Caco-2 (cell line): ENCODE data around the gene OR1N1. TPM values are rescaled to one million over a fixed set of nuclear protein-coding genes. Genes with fewer than 3 reads are reported as not detected.

Experiments
- BruUV-seq: library from RNA; stranded (reverse); fragments of 400-500 nt; replicated peaks from 2 replicates; lab custom pipeline; 2021; lab: Mats Ljungman, UMichigan
- CTCF ChIA-PET: fragments of 300-600 bp; sonication (Branson Sonifier 250); formaldehyde crosslinking; loops from one replicate; lab custom pipeline; 2022; ENCODE audit warnings: antibody characterized with exemption; lab: Charles Lee
- POLR2A ChIA-PET: fragments of 300-600 bp; sonication (Branson Sonifier 250); formaldehyde crosslinking; loops from one replicate; lab custom pipeline; 2022; ENCODE audit warnings: antibody characterized with exemption; lab: Charles Lee
- DNase-seq, 2 experiments: peaks; one replicate each; pipeline versions ENCODE4 v3.0.0 to v3.0.0-alpha.2; 2020 to 2022
- H3K27me3 ChIP-seq: replicated peaks from 2 replicates; pipeline ENCODE4 v1.6.0; 2011; ENCODE audit warnings: low read length; ENCODE audit not compliant: control insufficient read depth, insufficient read depth
- H3K36me3 ChIP-seq: 2 replicates; pipeline ENCODE4 v1.5.1; 2011; ENCODE audit warnings: low read length; ENCODE audit not compliant: control insufficient read depth, insufficient read depth
- H3K4me1 ChIP-seq: fragments of 250-450 bp; sonication (Bioruptor Pico); 2 replicates; pipeline ENCODE4 v1.5.1; 2020; ENCODE audit warnings: mild to moderate bottlenecking
- H3K4me3 ChIP-seq: 2 replicates; pipeline ENCODE4 v1.5.1; 2011; ENCODE audit warnings: low read depth, mild to moderate bottlenecking, control low read depth, low read length
- H3K9me3 ChIP-seq: fragments of 250-450 bp; sonication (Bioruptor Pico); 2 replicates; pipeline ENCODE4 v1.5.1; 2020; ENCODE audit warnings: mild to moderate bottlenecking, moderate library complexity
- H3K27ac Mint-ChIP-seq: one replicate; pipeline ENCODE4 v1.8.0; 2022; ENCODE audit warnings: mixed read lengths; ENCODE audit not compliant: unreplicated experiment
- H3K27me3 Mint-ChIP-seq: one replicate; pipeline ENCODE4 v1.8.0; 2022; ENCODE audit warnings: mixed read lengths; ENCODE audit not compliant: insufficient read depth, unreplicated experiment
- H3K36me3 Mint-ChIP-seq: one replicate; pipeline ENCODE4 v1.8.0; 2022; ENCODE audit warnings: mild to moderate bottlenecking, mixed read lengths; ENCODE audit not compliant: insufficient read depth, unreplicated experiment
- H3K4me1 Mint-ChIP-seq: one replicate; pipeline ENCODE4 v1.8.0; 2022; ENCODE audit warnings: low read depth, mixed read lengths; ENCODE audit not compliant: unreplicated experiment
- H3K4me3 Mint-ChIP-seq: one replicate; pipeline ENCODE4 v1.8.0; 2022; ENCODE audit warnings: mild to moderate bottlenecking, moderate library complexity, mixed read lengths; ENCODE audit not compliant: unreplicated experiment
- H3K9me3 Mint-ChIP-seq: one replicate; pipeline ENCODE4 v1.8.0; 2022; ENCODE audit warnings: mixed read lengths; ENCODE audit not compliant: unreplicated experiment
- intact Hi-C: fragments of 100-400 bp; cut with micrococcal nuclease; formaldehyde crosslinking; loops from one replicate; pipeline ENCODE4 v1.10.0; 2022; ENCODE audit not compliant: unreplicated experiment
- total RNA-seq: library from RNA; stranded (reverse); gene quantifications from 2 replicates; pipeline ENCODE4 v1.2.3, GENCODE V29; 2022
- TF ChIP-seq, protein P1 (sequence below), 2 experiments: fragments of 200-600 bp in 1 of 2; IDR thresholded peaks; 1 replicate in 1 of 2; 2 replicates in 1 of 2; pipeline versions ENCODE4 v1.5.1 to v1.8.0; 2011 to 2022; ENCODE audit warnings: antibody characterized with exemption in 1 of 2, control low read depth in 1 of 2, inconsistent platforms in 1 of 2, low read depth in 1 of 2, low read length in 1 of 2, mild to moderate bottlenecking in 1 of 2, moderate library complexity in 1 of 2; ENCODE audit not compliant: insufficient read depth in 1 of 2, severe bottlenecking in 1 of 2, unreplicated experiment in 1 of 2

The OR1N1 gene
- total RNA-seq, 1 experiment from 2014 or later, result not detected

DNA sequence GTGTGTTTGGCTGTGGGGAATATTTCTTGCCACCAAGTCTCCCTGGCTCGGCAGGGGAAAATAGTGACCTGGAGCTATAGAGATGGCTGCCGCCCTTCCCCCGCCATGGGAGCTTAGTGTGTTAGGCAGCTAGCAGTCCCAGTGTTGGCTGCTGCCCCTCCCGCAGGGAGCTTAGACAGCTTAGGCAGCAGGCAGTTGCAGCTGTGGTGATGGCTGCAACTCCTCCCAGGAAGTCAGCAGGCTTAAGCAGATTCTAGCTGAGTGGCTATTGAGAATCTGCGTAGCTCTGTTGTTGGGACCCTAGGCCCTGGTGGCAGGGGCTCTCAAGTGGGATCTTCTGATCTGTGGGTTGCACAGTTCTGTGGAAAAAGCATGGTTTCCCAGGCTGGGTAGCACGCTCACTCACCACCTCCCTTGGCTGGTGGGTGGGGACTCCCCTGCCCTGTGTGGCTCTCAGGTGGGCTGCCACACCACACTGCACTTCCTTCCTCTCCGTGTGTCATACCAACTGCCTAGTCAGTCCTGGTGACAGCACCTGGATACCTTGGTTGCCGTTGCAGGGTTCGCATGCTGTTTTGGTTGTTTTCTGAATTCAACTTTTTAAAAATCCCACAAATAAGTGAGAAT lies 35.2 kb upstream of the OR1N1 start:
- BruUV-seq, result no TSS peak
- TF ChIP-seq, protein P1, sequence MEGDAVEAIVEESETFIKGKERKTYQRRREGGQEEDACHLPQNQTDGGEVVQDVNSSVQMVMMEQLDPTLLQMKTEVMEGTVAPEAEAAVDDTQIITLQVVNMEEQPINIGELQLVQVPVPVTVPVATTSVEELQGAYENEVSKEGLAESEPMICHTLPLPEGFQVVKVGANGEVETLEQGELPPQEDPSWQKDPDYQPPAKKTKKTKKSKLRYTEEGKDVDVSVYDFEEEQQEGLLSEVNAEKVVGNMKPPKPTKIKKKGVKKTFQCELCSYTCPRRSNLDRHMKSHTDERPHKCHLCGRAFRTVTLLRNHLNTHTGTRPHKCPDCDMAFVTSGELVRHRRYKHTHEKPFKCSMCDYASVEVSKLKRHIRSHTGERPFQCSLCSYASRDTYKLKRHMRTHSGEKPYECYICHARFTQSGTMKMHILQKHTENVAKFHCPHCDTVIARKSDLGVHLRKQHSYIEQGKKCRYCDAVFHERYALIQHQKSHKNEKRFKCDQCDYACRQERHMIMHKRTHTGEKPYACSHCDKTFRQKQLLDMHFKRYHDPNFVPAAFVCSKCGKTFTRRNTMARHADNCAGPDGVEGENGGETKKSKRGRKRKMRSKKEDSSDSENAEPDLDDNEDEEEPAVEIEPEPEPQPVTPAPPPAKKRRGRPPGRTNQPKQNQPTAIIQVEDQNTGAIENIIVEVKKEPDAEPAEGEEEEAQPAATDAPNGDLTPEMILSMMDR (IDR thresholded peaks at IDR 0.05; ENCODE audit: insufficient read depth in 1 of 2, low read depth in 1 of 2, low read length in 1 of 2, severe bottlenecking in 1 of 2, unreplicated experiment in 1 of 2), result no peak
- H3K4me1 ChIP-seq, result no peaks in the 10 kb centered on the region
- H3K9me3 ChIP-seq, result peaks cover 7% of the 10 kb centered on the region; the same call in 1 of the 2 replicates
- H3K27me3 Mint-ChIP-seq, result peaks cover 12% of the 10 kb centered on the region
- H3K27ac Mint-ChIP-seq, result no peak overlapping the region
- no peak overlapping the region for H3K4me3 Mint-ChIP-seq
- no peak overlapping the region for H3K4me3 ChIP-seq
- no peaks in the 10 kb centered on the region for H3K36me3 ChIP-seq
- no peaks in the 10 kb centered on the region for H3K4me1 Mint-ChIP-seq
- CTCF ChIA-PET, result interaction anchor here (1.6 kb wide), 1 partner anchor 64 kb away, joined by 3 read pairs; no protein-coding TSS in a partner anchor
- H3K36me3 Mint-ChIP-seq, result no peaks in the 10 kb centered on the region
- POLR2A ChIA-PET, result no interaction called here
- peaks cover 10% of the 10 kb centered on the region for H3K9me3 Mint-ChIP-seq
- H3K27me3 ChIP-seq, result no peaks in the 10 kb centered on the region
- DNase-seq, result no peak
- intact Hi-C loops, result no loop called here

DNA sequence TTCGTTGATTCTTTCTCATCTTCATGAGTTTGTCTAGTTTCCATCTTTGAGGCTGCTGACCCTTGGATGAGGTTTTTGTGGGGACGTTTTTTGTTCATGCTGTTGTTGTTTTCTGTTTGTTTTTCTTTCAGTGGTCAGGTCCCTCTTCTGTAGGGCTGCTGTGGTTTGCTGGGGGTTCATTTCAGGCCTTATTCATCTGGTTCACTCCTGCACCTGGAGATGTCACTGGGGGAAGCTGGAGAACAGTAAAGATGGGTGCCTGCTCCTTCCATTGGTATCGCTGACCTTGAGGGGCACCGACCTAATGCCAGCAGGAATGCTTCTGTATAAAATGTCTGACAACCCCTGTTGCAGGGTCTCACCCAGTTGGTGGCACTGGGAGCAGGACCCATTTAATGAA lies 34.4 kb upstream of the OR1N1 start:
- Mint-ChIP-seq H3K4me1 (no peaks in the 10 kb centered on the region), H3K4me3 (no peak overlapping the region), H3K27ac (no peak overlapping the region), H3K36me3 (no peaks in the 10 kb centered on the region), H3K9me3 (peaks cover 10% of the 10 kb centered on the region), H3K27me3 (peaks cover 12% of the 10 kb centered on the region)
- no peaks in the 10 kb centered on the region for H3K36me3 ChIP-seq
- no peaks in the 10 kb centered on the region for H3K27me3 ChIP-seq
- no peak overlapping the region for H3K4me3 ChIP-seq
- no peak for DNase-seq
- TF ChIP-seq, protein P1 (IDR thresholded peaks at IDR 0.05; ENCODE audit: insufficient read depth in 1 of 2, low read depth in 1 of 2, low read length in 1 of 2, severe bottlenecking in 1 of 2, unreplicated experiment in 1 of 2), result no peak
- ChIA-PET POLR2A (no interaction called here), CTCF (interaction anchor here (1.6 kb wide), 1 partner anchor 63 kb away, joined by 3 read pairs; no protein-coding TSS in a partner anchor)
- no TSS peak for BruUV-seq
- intact Hi-C loops, result no loop called here
- H3K4me1 ChIP-seq, result no peaks in the 10 kb centered on the region
- peaks cover 7% of the 10 kb centered on the region; the same call in 1 of the 2 replicates for H3K9me3 ChIP-seq

DNA sequence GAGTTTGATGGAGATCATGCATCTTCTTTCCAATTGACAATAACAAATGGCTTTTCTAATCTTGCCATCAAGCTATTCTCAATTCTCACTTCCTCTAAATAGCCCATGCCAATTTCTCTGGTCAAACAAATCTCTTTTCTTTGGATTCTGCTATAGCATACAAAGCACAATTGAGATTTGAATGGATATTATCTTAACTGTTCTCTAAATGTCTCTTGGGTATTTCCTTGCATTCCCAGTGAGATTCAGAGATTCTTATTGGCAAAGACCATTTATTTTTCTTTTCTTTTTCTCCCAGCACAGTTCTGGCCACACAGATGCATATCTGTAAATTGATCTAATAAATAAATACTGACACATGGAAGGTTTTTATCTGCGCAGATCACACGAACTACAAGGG lies 25.7 kb upstream of the OR1N1 start, which contains the start of gene OR1N2:
OR1N2 (plus strand) TSS at position 301 of the 400 bp plus-strand sequence. CDS start 100 bp downstream, outside the sequence.
- no TSS peak for BruUV-seq
- no peak within 1 kb of the TSS for H3K27ac Mint-ChIP-seq
- no peak for DNase-seq
- intact Hi-C loops, result no loop called here
- H3K4me1 Mint-ChIP-seq, result no peaks in the 10 kb centered on the region
- H3K27me3 ChIP-seq, result peaks cover 1% of the 10 kb centered on the region
- ChIA-PET CTCF (no interaction called here), POLR2A (no interaction called here)
- H3K4me3 Mint-ChIP-seq, result no peak within 1 kb of the TSS
- no peaks in the 10 kb centered on the region for H3K36me3 ChIP-seq
- peaks cover 25% of the 10 kb centered on the region for H3K27me3 Mint-ChIP-seq
- TF ChIP-seq, protein P1 (IDR thresholded peaks at IDR 0.05; ENCODE audit: insufficient read depth in 1 of 2, low read depth in 1 of 2, low read length in 1 of 2, severe bottlenecking in 1 of 2, unreplicated experiment in 1 of 2), result no peak
- H3K4me1 ChIP-seq, result no peaks in the 10 kb centered on the region
- no peak within 1 kb of the TSS for H3K4me3 ChIP-seq
- H3K9me3 Mint-ChIP-seq, result no peaks in the 10 kb centered on the region
- H3K9me3 ChIP-seq, result peaks cover 3% of the 10 kb centered on the region; the same call in 1 of the 2 replicates
- H3K36me3 Mint-ChIP-seq, result no peaks in the 10 kb centered on the region
